GM19240 (cell line): ENCODE data around the gene GLIS2.

Experiments used
- DNase-seq: peaks from one replicate; pipeline ENCODE4 v3.0.0; 2011; ENCODE audit warnings: low spot score; ENCODE audit not compliant: insufficient read length

The GLIS2 gene

DNA sequence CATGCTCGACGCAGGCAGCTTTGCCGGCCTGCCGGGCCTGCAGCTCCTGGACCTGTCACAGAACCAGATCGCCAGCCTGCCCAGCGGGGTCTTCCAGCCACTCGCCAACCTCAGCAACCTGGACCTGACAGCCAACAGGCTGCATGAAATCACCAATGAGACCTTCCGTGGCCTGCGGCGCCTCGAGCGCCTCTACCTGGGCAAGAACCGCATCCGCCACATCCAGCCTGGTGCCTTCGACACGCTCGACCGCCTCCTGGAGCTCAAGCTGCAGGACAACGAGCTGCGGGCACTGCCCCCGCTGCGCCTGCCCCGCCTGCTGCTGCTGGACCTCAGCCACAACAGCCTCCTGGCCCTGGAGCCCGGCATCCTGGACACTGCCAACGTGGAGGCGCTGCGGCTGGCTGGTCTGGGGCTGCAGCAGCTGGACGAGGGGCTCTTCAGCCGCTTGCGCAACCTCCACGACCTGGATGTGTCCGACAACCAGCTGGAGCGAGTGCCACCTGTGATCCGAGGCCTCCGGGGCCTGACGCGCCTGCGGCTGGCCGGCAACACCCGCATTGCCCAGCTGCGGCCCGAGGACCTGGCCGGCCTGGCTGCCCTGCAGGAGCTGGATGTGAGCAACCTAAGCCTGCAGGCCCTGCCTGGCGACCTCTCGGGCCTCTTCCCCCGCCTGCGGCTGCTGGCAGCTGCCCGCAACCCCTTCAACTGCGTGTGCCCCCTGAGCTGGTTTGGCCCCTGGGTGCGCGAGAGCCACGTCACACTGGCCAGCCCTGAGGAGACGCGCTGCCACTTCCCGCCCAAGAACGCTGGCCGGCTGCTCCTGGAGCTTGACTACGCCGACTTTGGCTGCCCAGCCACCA, 65.4 kb downstream of the GLIS2 start:
- no peak for DNase-seq

GRCh38 chr16:4381935-4382794, 66.3 kb downstream of the GLIS2 start:
- DNase-seq = no peak

DNA sequence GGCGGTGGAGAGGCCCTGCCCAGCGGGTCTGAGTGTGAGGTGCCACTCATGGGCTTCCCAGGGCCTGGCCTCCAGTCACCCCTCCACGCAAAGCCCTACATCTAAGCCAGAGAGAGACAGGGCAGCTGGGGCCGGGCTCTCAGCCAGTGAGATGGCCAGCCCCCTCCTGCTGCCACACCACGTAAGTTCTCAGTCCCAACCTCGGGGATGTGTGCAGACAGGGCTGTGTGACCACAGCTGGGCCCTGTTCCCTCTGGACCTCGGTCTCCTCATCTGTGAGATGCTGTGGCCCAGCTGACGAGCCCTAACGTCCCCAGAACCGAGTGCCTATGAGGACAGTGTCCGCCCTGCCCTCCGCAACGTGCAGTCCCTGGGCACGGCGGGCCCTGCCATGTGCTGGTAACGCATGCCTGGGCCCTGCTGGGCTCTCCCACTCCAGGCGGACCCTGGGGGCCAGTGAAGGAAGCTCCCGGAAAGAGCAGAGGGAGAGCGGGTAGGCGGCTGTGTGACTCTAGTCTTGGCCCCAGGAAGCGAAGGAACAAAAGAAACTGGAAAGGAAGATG, 67.0 kb downstream of the GLIS2 start:
- no peak for DNase-seq

DNA sequence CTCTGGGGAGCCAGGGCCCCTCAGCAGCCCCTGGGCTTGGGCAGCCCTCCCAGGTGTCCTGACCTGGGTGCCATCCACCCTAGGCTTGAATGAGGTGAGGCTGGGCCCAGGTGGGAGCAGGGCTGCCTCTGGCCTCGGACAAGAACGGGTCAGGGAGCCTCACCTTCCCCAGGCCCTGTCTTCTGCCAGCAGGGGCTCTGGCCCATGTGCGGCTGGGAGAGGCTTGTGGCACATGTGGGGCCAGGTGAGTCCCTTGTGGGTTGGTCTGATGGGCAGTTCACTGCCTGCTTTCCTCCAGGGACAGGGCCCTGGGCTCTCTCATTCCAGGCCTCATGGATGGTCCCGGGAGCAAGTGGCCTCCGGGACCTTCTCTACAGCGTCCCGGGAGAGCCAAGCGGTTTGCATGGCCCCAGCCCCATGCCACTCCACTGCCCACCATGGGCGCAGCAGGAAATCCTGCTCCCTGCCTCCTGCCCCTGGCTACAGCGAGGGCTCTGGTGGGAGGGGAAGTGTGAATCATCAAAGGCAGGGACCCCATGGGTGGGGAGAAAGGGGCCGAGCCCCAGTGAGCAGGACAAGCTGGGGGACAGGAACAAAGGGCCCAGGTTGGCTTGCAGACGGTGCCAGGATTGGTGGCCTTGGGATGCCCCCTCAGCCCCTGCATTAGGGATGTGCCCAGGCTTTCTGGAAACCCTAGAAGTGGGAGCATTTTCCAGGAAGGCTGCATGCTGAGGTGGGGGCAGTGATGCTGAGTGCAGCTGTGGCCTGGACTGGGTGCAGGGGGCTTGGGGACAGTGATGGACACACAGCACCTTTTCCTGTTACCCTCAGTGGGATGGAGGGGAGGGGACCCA, 68.0 kb downstream of the GLIS2 start:
- DNase-seq = no peak

GRCh38 chr16:4384509-4384942, 68.7 kb downstream of the GLIS2 start:
- no peak for DNase-seq

GRCh38 chr16:4385066-4385788, 69.4 kb downstream of the GLIS2 start:
- no peak for DNase-seq

GRCh38 chr16:4385789-4386450, 70.1 kb downstream of the GLIS2 start:
- DNase-seq = no peak

GRCh38 chr16:4386451-4386805, 70.6 kb downstream of the GLIS2 start:
- no peak for DNase-seq

DNA sequence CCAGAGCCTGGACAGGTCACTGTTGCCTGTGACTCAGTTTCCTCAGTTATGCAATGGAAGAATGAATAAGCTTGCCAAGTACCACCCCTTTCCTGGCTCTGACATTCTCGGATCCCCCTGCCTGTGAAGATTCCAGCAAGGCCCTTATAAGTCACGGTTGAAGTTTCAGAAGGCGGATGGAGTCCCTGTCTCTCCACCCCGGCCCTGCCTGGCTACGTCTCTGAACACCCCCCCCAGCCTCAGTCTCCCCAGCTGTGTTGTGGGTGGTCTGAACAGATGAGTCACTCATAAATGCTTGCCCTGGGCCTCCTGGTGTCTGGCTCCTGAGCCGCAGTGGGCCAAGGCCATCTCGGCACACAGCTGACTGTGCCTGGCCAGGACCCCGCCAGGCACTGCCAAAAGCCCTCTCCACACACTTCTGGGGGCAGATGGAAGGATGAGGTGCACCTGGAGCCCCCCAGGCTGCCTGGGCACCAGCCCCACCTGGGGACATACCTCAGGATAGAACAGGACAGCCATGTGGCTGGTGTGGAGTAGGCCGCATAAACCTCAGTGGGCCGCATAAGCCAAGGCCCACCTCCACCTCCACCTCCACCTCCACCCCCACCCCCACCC, 71.2 kb downstream of the GLIS2 start:
- DNase-seq = no peak

DNA sequence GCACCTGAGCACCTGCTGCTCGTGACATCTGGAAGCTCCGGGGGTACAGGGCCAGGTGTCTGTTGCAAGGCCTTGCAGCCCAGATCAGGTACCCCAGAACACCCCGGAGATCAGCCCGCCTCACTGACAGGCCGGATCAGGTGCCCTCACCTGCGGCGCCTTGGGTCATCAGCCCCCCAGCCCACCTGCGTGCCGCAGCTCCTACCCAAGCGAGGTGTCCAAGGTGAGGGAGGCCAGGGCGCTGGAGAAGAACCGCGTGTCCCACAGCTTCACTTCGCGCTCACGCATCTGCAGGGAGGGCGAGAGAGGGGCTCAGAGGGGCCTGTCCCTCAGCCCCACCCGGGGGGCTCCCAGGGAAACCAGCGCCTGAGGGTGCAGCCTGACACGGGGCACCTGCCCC, 71.9 kb downstream of the GLIS2 start:
- DNase-seq = no peak

DNA sequence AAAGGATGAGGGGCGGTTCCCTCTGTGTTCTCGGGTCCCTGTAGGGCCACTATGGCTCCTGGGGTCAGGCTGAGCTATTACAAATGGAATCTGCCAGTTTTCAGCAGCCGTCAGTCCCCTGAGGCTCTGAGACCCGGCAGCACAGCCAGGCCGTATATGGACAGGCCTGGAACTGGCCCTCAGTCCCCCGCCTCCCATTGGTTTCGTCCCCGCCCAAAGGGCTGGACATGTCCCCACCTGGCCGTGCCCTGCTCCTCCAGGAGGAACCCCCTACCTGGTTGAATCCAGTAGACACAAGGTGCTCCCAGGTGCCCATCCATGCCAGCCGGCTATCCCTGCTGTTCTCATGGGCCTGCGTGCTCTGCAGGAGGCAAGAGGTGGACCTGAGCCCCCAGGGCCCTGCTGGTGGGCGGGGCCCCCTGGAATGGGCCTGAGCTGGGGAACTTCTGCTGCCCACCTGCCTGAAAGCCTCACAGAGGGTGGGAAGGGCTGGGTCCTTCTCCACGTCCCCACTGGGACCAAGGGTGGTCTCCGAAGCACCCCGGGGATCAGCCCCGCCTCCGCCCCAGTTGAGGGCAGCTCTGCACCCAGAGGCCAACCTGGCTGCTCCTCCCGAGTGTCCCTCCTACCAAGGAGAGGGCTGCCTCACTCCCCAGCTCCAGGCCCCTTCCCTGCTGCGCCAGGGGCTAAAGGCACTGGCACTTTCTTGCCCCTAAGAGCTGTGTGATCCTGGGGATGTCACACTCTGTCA, 72.6 kb downstream of the GLIS2 start:
- no peak for DNase-seq
